Spleen (tissue), 7 donors: Measurements from ENCODE around the gene C9orf72.

Experiments used
- POLR2A ChIP-seq, 3 donors: fragments of 450-650 bp; IDR thresholded peaks; one replicate each; pipeline ENCODE4 v1.5.1; 2017; ENCODE audit warnings: antibody characterized with exemption in 3 of 3, mild to moderate bottlenecking in 1 of 3
- TF ChIP-seq, protein P1 (sequence below), 11 experiments: fragments of 200-600 bp in 7 of 11; fragments of 450-650 bp in 4 of 11; sonication (generic) in 4 of 11; IDR thresholded peaks in 8 of 11; conservative IDR thresholded peaks in 3 of 11; 1 replicate in 7 of 11; 2 replicates in 4 of 11; pipeline versions ENCODE4 v1.4.0 to v1.8.0; 2016 to 2021; ENCODE audit warnings: antibody characterized with exemption in 11 of 11, inconsistent platforms in 4 of 11, mild to moderate bottlenecking in 1 of 11
- donor health status: DM: no; HTN: no; CAD: no; lungs with moderate emphysema.
- donor health status: DM: no; HTN: no; CAD: no.
- donor health status: DM: no; HTN: no; CAD: no.

DNA sequence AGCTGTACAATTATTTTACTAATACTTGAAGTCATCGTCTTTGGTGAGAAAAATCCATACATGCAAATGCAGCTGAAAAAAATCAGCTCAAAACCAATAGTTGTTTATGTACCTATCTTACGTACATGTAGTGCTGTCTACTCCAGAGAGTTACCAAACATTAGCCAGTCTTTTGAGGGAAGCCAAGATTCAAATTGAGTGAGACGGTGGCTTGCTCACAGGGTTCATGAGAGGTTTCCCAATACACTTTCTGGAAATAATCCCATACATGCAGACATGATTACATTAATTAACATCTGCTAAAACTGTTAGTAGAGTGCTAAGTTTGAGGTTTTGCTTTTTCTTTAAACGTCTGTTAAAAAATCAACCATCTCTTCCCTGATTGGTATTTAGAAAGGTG lies 2.3 kb downstream of the C9orf72 start:
- TF ChIP-seq, protein P1, sequence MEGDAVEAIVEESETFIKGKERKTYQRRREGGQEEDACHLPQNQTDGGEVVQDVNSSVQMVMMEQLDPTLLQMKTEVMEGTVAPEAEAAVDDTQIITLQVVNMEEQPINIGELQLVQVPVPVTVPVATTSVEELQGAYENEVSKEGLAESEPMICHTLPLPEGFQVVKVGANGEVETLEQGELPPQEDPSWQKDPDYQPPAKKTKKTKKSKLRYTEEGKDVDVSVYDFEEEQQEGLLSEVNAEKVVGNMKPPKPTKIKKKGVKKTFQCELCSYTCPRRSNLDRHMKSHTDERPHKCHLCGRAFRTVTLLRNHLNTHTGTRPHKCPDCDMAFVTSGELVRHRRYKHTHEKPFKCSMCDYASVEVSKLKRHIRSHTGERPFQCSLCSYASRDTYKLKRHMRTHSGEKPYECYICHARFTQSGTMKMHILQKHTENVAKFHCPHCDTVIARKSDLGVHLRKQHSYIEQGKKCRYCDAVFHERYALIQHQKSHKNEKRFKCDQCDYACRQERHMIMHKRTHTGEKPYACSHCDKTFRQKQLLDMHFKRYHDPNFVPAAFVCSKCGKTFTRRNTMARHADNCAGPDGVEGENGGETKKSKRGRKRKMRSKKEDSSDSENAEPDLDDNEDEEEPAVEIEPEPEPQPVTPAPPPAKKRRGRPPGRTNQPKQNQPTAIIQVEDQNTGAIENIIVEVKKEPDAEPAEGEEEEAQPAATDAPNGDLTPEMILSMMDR (IDR thresholded peaks at IDR 0.05 in 8 of 11, conservative IDR thresholded peaks at IDR 0.05 in 3 of 11), result no peak
- TF ChIP-seq POLR2A (IDR thresholded peaks at IDR 0.05), result no peak
